ENCODE measurements around the gene STOML1.
A peak's percentile ranks its signal among the peaks of the same experiment; 100 is the strongest.

STOML1 gene

GRCh38 chr15:74019734-74020133, 27.6 kb upstream of the STOML1 start:
- DNase-seq = no peak

DNA sequence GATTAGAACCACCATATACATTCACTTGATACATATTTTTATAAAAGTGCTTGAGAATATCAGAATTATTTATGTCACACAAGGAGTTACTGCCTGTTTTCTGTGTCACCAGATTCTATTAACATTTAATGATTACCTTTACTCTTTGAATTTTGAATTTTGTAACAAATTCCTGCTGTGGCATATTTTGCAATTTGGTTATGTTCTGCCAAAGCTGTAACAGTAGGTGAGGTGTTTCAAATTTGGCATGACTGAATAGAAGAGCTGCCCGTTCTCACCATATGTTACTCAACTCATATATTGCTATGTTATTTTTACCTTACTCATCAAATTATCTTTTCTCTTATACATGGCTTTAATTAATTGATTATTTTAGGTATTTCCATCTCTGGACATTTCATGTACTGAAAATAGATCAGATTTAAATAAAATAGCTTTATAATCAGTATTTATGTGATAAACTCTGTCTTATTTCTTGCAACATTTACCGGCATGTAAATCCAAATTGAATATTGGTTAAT, 21.3 kb upstream of the STOML1 start:
- DNase-seq = no peak

DNA sequence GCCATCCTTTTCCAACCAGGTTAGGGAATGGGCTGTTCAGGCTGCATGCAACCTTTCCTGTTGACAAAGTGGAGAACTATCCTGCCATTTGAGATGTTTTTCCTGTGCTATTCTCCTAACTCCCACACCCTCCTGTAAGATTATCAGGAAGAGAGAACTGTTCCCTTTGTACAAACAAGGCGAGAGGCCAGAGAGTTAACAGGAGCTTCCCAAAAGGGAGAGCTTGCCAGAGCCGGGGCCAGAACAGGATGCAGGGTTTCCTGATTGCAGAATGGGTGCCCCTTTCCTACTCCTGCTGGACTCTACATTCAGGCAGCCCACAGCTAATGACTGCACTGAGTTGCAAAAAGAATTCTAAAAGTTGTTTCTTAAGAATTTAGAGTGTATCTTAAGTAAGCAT, 19.5 kb upstream of the STOML1 start:
- peak; percentile 32 to 39 for DNase-seq

DNA sequence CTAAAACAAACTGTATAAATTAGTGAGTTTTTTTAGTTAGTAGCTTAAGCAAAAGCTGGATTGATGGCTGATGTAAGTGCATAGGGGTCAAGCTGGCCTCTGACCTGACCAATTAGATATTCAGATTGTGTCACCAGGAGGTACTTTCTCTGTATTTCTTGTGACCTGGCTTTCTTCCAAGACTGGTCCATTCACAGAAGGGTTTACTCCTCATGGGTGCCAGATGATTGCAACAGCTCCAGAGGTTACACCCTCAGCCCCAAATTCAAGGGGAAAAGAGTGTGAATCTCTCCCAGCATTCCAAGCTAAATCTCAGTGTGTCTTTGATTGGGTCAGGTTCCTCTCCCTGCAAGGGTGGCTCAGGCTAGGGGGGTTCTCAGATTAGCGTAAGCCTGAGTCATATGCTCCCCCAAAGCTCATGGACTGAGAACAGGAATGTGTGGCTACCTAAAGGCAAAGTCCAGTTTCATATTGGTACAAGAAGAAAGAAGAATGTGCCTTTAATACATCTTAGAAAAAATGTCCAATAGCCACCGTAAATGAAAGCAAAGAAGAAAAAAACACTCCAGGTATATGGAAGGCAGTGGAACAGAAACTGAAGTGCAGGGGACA, 18.9 kb upstream of the STOML1 start:
- DNase-seq = peak in 1 of 2 donors; percentile 43

DNA sequence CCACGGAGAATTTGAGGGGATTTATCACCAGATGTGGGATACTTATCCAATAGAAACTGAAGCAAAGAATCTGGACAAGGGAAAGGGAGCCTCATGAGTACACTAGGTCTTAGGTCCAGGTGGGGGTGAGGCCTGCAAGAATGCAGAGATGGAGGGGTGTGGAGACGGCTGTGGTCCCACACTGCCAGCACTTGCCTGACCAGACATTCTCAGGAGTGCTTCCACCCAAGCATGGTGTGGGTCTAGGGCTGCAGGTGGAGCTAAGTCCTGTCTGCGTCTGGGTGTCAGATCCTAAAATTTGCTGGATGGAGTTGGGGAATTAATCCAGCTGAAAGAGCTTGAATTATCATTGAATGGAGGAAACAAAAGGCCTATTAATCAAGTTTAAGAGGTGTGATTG, 16.8 kb upstream of the STOML1 start:
- DNase-seq = no peak

DNA sequence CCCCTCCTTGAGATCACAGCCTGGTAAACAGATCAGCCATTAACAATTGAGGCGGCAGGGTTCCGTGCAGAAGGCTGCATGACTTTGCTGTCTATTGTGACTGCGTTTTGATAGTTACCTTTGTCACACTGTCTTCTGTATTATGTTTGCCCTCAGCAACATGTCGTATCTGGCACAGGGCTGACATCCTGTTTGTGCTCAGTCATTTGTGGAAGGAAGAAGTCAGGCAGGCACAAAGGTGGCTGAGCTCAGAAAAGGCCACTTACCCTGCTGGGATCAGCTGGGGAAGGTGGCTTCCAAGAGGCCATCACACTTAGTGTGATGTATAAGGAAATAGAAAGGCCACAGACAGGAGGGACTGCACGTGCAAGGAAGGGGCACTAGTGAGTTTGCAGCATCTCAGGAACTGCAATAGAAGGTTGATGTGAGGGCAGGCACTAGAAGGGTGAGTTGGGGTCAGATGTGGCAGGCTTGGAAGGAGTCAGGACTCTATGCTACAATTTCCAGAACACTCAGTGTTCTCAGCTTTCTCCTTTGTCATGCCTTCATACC, 15.8 kb upstream of the STOML1 start:
- DNase-seq = no peak

GRCh38 chr15:74006774-74007639, 14.9 kb upstream of the STOML1 start:
- no peak for DNase-seq

- no peak for DNase-seq
Measured at GRCh38 chr15:73997986-73998385, 5.9 kb upstream of the STOML1 start.

- DNase-seq = peak; percentile 75 to 81
Measured at GRCh38 chr15:73996939-73997338, 4.8 kb upstream of the STOML1 start.

GRCh38 chr15:73996267-73996666, 4.2 kb upstream of the STOML1 start:
- DNase-seq = no peak

DNA sequence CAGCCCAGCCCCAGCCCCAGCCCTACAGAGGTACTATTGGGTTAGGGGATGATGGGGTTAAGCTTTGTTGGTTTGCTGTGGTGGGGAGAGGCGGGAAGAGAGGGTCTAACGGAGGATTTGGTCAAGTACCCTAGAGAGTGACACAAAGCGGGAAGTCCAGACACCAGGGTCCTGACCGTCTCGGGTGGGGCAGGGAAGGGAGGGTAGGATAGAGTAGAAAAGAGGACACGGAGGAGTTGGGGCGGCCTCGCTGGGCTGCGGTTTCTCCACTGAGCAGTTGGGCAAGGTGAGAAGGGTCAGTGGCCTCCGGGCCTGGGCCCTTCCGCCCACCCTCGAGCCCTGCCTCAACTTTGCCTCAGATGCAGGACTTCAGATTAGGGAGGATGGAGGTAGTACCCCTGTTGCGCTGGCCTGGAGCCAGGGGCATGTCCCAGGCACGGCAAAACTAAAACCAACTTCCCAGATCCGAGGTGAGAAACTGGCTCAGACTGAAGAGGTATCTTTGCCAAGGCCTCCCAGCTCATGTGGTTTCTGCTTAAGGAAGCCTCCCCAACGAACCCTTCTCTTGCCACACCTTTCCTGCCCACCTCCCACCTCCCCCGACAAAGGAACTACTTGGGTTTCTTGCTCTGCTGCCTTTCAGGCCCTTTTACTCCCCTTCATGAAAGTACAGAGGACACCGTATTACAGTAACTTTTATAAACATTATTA, 3.0 kb upstream of the STOML1 start:
- peak; percentile 31 to 48 for DNase-seq

DNA sequence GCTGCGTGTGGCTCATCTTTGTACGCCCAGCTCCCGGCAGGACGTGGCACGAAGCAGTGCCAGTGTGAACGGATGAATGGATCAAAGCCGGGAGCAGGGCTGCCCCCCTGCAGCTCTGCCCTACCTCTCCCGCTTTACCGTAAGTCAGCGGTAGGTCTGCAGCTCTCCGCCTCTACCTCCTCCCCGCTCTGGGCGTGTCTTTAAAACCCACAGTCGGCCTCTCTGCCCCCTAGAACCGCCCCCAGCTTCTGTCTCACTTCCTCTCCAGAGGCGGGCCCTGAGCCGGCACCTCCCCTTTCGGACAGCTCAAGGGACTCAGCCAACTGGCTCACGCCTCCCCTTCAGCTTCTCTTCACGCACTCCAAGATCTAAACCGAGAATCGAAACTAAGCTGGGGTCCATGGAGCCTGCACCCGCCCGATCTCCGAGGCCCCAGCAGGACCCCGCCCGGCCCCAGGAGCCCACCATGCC, 2.4 kb upstream of the STOML1 start, which contains the start of gene PML:
TSS of gene PML (plus strand) at position 304 of the 471 bp plus-strand sequence. CDS start at position 401, 97 bp downstream.
- DNase-seq = peak; percentile 96

- no peak for DNase-seq
Measured at GRCh38 chr15:73993211-73993994, 1.3 kb upstream of the STOML1 start.

DNA sequence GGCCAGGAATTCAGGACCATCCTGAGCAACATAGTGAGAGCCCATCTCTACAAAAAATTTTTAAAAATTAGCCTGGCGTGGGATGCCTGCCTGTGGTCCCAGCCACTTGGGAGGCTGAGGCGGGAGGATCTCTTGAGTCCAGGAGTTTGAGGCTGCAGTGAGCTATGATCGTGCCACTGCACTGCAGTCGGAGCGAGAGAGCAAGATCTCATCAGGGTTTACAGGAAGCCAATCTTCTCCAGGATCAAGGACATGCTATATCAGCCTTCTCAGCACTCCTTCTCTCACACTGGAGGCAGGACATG, 451 bp upstream of the STOML1 start:
- no peak for DNase-seq

GRCh38 chr15:73991260-73991659, 835 bp downstream of the STOML1 start:
- DNase-seq = no peak

- no peak for DNase-seq
Measured at GRCh38 chr15:73990250-73991005, 1.7 kb downstream of the STOML1 start.

DNA sequence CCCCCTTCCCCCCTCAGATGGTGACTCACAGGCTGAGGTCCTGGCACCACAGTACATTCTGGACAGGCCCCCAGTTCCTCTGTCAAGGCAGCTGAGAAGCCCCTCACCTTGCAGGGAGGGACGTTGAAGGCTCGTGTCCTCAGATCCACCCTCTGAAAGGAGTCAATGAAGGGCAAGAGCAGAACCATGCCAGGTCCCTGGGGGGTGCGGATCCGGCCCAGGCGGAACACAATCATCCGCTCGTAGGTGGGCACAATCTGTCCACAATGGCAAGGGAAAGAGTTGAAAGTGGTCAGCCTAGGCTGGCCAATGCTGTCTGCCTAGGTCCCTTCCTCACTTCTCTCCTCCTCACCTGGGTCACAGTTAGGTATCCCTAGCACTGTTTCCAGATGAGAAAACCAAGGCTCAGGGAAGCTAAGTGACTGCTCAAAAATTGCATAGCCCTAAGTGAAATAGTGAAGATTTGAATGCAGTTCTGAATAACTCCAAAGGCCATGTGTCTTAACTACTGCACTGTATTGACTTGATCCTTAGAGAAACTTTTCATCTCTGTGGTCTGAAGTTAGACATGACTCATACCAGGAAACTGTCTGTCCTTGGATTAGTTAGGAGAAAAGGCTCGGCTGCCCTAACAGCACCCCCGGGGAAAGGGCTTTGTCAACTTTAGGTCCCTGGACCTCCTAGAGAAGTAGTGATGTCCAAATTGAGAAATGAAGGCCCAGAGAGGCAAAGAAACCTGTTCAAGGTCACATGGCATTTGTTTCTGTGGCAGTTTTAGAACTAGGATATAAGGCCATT, 2.9 kb downstream of the STOML1 start:
- DNase-seq = no peak

GRCh38 chr15:73988445-73988969, 3.6 kb downstream of the STOML1 start:
- no peak for DNase-seq

GRCh38 chr15:73987681-73988444, 4.2 kb downstream of the STOML1 start:
- no peak for DNase-seq

Measured in inflammatory macrophage (primary cell).